Dermis blood vessel endothelial cell (primary cell): ENCODE measurements around the gene C11orf52. TPM values are rescaled to one million over a fixed set of nuclear protein-coding genes. Genes with fewer than 3 reads are reported as not detected.

Experiments
- DNase-seq: peaks from one replicate; pipeline ENCODE4 v3.0.0; 2010
- total RNA-seq: library from RNA; depleted of rRNA; stranded (reverse); fragments of >200 nt; gene quantifications from 2 replicates; pipeline ENCODE4 v1.2.3, GENCODE V29; 2014

C11orf52 gene
- total RNA-seq, 1 donor from 2014 or later = 0.17 TPM

DNA sequence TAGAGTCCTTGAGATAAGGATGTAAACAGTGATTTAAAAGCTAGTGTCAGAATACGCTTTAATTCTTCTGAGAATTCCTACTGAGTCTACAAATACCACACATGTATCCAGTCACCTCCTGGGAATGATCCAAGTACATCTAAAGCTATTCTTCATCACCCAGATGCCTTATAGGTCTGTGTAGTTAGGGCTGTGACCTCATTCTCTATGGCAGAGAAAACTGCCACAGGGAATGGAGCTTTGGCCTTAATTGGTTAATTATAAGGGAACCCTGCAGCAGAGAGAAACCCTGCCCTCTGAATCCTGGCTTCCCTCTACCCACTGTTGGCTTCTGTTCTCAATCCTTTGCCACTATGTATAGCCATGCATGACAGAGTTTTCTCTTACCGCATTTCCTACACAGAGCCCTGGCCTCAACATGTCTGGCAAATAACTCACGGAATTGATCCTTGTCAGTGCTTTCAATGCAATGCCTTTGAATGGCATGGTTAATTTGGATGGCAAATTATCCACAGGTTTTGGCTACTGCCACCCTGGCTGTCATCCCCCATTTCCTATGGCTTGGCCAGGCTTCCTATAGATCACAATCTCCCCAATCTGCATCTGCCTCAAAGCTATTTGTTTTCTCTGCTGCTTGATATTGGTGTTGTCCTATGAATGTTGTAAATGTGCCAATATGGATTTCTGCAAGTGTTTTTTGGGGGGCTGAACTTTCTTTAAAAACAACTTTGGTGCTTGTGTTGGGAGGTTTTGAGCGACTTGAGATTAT lies 21.3 kb downstream of the C11orf52 start:
- peak; percentile 69 for DNase-seq

DNA sequence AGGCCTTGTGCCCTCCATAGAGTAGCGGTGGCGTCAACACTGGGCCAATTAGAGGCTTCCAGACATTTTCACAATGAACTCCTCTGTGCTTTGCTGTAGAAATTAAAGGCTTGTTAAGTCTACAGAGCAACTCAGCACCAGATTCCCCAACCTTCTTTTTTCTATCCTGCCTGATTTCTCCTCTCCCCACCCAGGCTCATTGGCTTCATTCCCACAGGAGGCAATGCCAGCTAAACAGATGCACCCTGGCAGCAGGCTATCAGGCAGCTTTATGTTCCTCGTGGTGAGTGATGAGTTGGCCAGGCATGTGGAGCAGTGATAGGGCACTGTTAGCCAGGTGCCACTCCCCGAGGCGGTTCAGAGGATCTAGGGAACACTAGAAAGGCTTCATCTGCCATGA lies 23.2 kb downstream of the C11orf52 start:
- no peak for DNase-seq

- no peak for DNase-seq
Measured at GRCh38 chr11:111942829-111943228, 24.1 kb downstream of the C11orf52 start.

GRCh38 chr11:111944139-111944538 lies 25.4 kb downstream of the C11orf52 start:
- DNase-seq = peak; percentile 63

- DNase-seq = peak; percentile 94
Measured at GRCh38 chr11:111944651-111945051, 25.9 kb downstream of the C11orf52 start.

DNA sequence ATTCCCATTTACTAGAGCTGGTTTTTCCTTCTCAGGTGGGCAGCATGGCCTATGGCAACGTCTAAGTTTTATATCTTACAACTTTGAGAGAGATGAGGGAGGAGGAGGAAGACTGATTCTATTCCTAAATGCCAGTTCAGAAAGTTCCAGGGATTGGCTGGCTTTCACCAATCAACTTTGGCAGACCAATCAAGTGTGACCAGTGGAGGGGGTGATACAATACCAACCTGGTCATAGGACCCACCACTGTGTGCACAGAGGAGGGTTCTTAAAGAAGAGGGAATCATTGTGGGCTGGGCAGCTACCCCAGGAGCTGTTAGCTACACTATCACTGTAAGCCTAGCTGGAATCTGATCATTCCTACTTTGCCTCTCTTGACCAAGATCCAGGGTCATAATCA lies 26.5 kb downstream of the C11orf52 start:
- peak; percentile 66 for DNase-seq

GRCh38 chr11:111946499-111946898 lies 27.8 kb downstream of the C11orf52 start:
- no peak for DNase-seq

GRCh38 chr11:111947143-111947542 lies 28.4 kb downstream of the C11orf52 start:
- no peak for DNase-seq

DNA sequence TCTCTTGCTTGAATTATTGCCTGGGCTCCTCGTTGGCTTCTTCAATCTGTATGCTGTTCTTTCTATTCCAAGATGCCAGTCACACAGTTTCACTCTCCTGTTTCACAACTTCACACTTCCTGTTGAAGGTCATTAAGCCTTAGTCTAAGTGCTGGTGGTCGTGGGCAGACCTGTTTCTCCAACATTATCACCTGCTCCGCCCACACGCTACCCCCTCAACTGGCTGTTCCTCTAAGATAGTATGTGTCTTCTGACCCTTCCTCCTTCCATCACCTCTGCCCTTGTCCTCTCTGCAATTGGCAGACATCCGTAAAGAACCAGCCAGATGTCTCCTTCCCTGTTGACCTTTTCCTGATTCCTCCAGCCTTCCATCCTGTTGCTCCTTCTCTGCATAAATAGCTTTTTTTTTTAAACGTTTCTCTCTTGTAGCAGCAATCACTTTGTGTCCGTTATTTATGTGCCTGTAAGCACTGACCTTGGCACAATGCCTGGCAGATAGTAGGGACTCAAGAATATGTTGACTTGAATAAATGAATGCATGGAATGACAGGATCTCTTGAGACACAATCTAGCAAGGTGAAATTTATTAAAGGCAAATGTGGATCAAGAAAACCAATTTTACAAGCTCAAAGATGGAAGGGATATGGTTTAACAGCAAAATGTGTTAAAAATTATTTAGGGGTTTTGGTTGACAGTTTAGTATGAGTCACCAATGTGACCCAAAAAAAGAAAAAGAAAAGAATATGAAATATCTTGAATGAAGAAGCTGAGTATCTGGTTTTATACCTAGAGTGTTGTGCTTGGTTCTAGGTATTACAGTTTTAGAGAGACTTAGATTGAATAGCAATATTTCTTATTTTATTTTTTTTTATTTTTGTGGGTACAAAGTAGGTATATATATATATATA lies 31.1 kb downstream of the C11orf52 start:
- DNase-seq = peak; percentile 45

DNA sequence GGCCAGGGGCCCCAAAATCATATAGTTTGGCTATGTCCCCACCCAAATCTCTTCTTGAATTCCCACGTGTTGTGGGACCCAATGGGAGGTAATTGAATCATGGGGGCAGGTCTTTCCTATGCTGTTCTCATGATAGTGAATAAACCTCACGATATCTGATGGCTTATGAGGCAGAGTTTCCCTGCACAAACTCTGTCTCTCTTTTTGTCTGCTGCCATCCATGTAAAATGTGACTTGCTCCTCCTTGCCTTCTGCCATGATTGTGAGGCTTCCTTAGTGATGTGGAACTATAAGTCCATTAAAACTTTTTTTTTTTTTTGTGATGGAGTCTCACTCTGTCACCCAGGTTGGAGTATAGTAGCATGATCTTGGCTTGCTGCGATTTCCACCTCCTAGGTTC lies 32.9 kb downstream of the C11orf52 start:
- DNase-seq = no peak

DNA sequence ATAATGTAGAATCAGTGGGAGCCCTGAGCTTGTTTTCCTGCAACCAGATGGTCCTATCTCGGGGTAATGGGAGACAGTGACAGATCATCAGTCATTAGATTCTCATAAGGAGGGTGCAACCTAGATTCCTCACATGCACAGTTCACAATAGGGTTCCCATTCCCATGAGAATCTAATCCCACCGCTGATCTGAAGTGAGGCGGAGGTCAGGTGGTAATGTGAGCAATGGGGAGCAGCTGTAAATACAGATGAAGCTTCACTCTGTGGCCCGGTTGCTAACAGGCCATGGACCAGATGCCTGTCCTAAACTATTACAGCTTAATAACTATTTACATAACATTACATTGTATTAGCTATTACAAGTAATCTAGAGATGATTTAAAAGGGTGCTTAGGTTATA lies 35.4 kb downstream of the C11orf52 start:
- no peak for DNase-seq

GRCh38 chr11:111957663-111958444 lies 39.1 kb downstream of the C11orf52 start:
- DNase-seq = no peak

- DNase-seq = no peak
Measured at GRCh38 chr11:111960916-111961315, 42.2 kb downstream of the C11orf52 start.

DNA sequence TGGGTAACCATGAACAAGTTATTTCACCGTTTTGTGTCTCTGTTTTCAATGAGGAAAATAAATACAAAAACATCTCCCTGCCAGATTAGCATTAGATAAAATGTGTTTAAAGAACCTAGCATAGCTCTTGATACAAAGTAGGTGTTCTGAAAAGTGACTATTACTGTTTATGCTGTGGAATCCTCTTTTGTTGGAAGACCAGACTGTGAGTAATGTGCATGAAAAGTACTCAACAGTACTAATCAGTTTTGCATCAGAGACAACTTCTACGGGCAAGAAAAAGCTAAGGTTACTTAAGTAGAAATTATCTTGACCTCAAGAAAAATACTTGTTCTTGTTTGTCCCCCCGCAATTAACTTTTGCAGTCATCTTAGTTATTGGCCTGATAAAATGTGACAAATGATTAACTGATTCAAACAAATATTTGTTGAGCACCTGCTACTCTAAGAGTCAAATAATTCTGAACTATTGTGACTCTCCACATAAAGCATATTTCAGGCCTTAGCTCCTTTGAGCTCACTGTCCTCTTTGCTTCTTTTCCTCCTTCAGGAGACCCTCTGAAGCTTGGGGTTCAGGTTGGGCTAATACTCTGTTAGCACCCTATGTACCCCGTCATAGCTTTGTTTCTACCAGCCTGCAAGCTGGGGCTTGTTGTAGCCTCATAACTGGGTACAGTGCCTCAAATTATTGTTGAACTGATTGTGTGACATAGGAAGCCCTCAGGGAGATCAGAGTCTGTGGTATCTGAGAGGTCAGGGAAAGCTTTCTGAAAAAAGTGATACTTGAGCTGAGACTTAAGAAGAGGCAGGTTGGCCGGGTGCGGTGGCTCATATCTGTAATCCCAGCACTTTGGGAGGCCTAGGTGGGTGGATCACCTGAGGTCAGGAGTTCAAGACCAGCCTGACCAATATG lies 42.9 kb downstream of the C11orf52 start:
- no peak for DNase-seq

DNA sequence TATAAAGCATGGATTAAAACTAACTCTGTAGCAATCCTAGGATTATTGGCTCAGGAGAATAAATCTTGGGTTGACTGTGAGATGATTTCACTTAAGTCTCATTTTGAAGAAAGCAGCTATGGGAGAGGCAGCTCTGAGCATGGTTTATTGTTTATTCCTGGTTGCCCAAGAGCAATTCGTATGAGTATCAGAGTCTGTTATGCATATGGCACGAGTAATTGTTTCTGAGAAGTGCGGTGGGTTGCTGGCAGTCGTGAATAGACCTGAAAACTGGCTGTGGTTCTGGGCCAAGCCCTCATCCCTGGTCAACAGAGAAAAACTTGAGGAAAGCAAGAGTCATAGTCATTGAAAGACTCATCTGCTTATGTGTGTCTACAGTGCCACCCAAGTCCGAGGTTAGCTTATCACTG lies 45.2 kb downstream of the C11orf52 start:
- DNase-seq = no peak

GRCh38 chr11:111966678-111967077 lies 48.0 kb downstream of the C11orf52 start:
- no peak for DNase-seq

DNA sequence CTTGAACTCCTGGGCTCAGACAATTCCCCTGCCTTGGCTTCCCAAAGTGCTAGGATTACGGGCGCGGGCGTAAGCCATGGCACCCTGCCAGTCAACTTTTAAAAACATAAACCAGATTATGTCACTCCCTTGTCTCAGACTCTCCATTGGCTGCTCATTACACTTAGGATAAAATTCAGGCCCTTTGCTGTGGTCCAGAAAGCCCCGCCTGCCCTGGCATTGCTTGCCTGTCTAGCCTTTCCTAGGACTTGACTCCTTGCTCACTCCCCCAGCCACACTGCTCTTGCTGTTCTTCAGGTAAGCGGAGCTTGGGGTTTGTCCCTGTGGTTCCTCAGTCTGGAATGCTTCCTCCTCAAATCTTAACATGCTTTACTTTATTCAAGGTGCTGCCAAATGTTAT lies 48.9 kb downstream of the C11orf52 start:
- DNase-seq = no peak

GRCh38 chr11:111969344-111969743 lies 50.6 kb downstream of the C11orf52 start:
- no peak for DNase-seq

GRCh38 chr11:111974446-111974845 lies 55.7 kb downstream of the C11orf52 start:
- DNase-seq = peak; percentile 46

DNA sequence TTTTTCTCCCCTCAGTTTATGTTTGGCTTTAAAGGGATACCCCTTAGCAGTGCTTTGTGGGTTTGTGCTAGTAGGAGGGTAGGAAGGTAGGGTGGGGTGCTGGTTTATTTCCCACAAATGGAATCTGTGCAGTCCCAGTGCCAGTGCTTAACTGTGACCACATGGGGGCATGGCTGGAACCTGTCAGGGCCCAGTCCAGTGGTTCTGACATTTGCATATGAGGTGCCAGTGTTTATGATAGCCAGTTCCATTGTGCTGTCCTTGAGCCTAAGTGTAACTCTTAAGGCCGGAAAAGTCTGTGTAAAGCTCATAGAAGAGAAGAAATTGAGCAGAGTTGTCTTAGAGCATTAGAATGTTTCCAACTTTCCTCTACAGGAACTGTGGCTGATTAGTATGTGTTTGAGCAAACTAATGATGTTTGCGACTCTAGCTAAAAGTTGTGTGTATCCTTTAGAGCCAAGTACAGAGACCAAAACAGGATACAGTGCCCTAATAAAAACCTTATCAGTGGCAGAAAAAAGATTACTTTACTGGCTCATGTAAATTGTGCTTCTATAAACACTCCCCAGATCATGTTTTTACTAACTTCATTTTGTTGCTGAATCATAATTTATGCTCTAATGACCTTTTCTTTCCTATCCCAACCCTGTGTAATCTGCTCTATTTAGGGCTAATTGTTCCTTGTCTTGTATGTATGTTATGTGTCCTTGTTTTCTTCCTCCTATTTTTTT lies 56.5 kb downstream of the C11orf52 start:
- peak; percentile 67 for DNase-seq

- DNase-seq = peak; percentile 21
Measured at GRCh38 chr11:111976119-111976766, 57.5 kb downstream of the C11orf52 start.
